ENCODE data around the gene RNF167.

The RNF167 gene

GRCh38 chr17:4939796-4940554 is at the start of gene RNF167, which contains the start of gene SLC25A11:
Gene RNF167 (plus strand): TSS chr17:4940268. CDS start chr17:4940910, 642 bp downstream.
Gene SLC25A11 (minus strand): TSS chr17:4940046. CDS start chr17:4939910, 136 bp downstream.
- DNase-seq (ENCODE audit: low spot score), result peak; percentile 99

- DNase-seq (ENCODE audit: low spot score), result peak; percentile 72
Observed at GRCh38 chr17:4891411-4892410, 48.4 kb upstream of the RNF167 start.

GRCh38 chr17:4892499-4893221 is 47.4 kb upstream of the RNF167 start:
- DNase-seq (ENCODE audit: low spot score), result no peak

GRCh38 chr17:4893272-4893671 is 46.8 kb upstream of the RNF167 start:
- no peak for DNase-seq (ENCODE audit: low spot score)

- DNase-seq (ENCODE audit: low spot score), result no peak
Observed at GRCh38 chr17:4893721-4894560, 46.1 kb upstream of the RNF167 start.

GRCh38 chr17:4895121-4895520 is 44.9 kb upstream of the RNF167 start:
- no peak for DNase-seq (ENCODE audit: low spot score)

- no peak for DNase-seq (ENCODE audit: low spot score)
Observed at GRCh38 chr17:4895657-4896331, 44.3 kb upstream of the RNF167 start.

- no peak for DNase-seq (ENCODE audit: low spot score)
Observed at GRCh38 chr17:4896332-4897197, 43.5 kb upstream of the RNF167 start.

GRCh38 chr17:4897198-4897687 is 42.8 kb upstream of the RNF167 start:
- no peak for DNase-seq (ENCODE audit: low spot score)

GRCh38 chr17:4897785-4898184 is 42.3 kb upstream of the RNF167 start:
- no peak for DNase-seq (ENCODE audit: low spot score)

GRCh38 chr17:4898351-4898750 is 41.7 kb upstream of the RNF167 start:
- no peak for DNase-seq (ENCODE audit: low spot score)

GRCh38 chr17:4898927-4899326 is 41.1 kb upstream of the RNF167 start:
- no peak for DNase-seq (ENCODE audit: low spot score)

- DNase-seq (ENCODE audit: low spot score), result peak; percentile 82
Observed at GRCh38 chr17:4899341-4900230, 40.5 kb upstream of the RNF167 start, which contains the start of gene C17orf107. Gene C17orf107 (plus strand): TSS chr17:4899536. CDS start chr17:4899763, 227 bp downstream.

GRCh38 chr17:4900231-4901107 is 39.6 kb upstream of the RNF167 start:
- peak; percentile 31 for DNase-seq (ENCODE audit: low spot score)

- DNase-seq (ENCODE audit: low spot score), result no peak
Observed at GRCh38 chr17:4901108-4901647, 38.9 kb upstream of the RNF167 start.

GRCh38 chr17:4901648-4902344 is 38.3 kb upstream of the RNF167 start:
- peak; percentile 41 for DNase-seq (ENCODE audit: low spot score)

Measured in hematopoietic multipotent progenitor cell treated with erythropoietin and hydrocortisone succinate and interleukin-3 and kit ligand, for 15 days (in vitro differentiated cells).